MM.1S (cell line): ENCODE measurements around the gene WFDC1.

Experiments
- CTCF ChIP-seq: fragments of 300-600 bp; sonication (generic); IDR thresholded peaks from 2 replicates; pipeline ENCODE4 v1.5.1; 2016; ENCODE audit warnings: antibody characterized with exemption, low read length, mixed read lengths
- EZH2 ChIP-seq: fragments of 300-600 bp; sonication (generic); optimal IDR thresholded peaks from 2 replicates; pipeline ENCODE3; 2017; ENCODE audit warnings: low read depth, mild to moderate bottlenecking, antibody characterized with exemption, low read length, mixed read lengths

GRCh38 chr16:84367297-84367680 is 72.6 kb downstream of the WFDC1 start:
- TF ChIP-seq CTCF (no peak), EZH2 (no peak)
